GM23248 (cell line): ENCODE measurements around the gene SMCO4.

Experiments
- EZH2 ChIP-seq: fragments of 200-600 bp; sonication (generic); IDR thresholded peaks from 2 replicates; pipeline ENCODE4 v1.6.1; 2018; ENCODE audit warnings: antibody characterized with exemption, mild to moderate bottlenecking; ENCODE audit not compliant: insufficient read depth, poor library complexity, severe bottlenecking
- EZH2phosphoT487 ChIP-seq: fragments of 200-600 bp; sonication (generic); IDR thresholded peaks from 2 replicates; pipeline ENCODE4 v1.6.1; 2018; ENCODE audit warnings: antibody characterized with exemption, moderate library complexity, mild to moderate bottlenecking, low read depth; ENCODE audit not compliant: insufficient read depth

DNA sequence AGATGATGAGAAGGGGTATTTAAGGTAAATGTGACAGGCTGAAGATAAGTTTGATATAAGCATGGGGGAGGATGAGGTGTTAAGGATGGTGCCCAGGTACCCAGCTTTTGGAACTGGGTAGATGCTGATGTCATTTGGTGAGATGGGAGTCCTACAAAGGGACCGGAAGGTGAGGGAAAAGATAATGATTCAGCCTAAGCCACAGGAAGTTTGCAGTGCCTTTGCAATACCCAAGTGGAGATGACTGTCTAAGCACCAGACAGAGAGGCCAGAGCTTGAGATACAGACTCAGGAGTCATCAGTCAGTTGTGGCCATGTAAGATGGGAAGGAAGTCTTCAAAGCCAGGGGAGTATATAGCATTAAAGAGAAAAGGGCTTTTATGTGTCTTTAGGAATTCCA, 30.0 kb upstream of the SMCO4 start:
- TF ChIP-seq EZH2phosphoT487 (no peak), EZH2 (no peak)
